Body of pancreas (tissue), 4 donors: ENCODE results near the gene ATXN7.

Experiments used
- POLR2A ChIP-seq, 3 donors: fragments of 450-650 bp; IDR thresholded peaks; one replicate each; pipeline ENCODE4 v1.6.1; 2016; ENCODE audit warnings: antibody characterized with exemption in 3 of 3, mild to moderate bottlenecking in 2 of 3
- TF ChIP-seq, protein P1 (sequence below), 7 experiments: fragments of 450-650 bp in 4 of 7; fragments of 200-600 bp in 3 of 7; sonication (generic) in 3 of 7; IDR thresholded peaks; one replicate each; pipeline ENCODE4 v1.5.1; 2016 to 2019; ENCODE audit warnings: antibody characterized with exemption in 7 of 7

DNA sequence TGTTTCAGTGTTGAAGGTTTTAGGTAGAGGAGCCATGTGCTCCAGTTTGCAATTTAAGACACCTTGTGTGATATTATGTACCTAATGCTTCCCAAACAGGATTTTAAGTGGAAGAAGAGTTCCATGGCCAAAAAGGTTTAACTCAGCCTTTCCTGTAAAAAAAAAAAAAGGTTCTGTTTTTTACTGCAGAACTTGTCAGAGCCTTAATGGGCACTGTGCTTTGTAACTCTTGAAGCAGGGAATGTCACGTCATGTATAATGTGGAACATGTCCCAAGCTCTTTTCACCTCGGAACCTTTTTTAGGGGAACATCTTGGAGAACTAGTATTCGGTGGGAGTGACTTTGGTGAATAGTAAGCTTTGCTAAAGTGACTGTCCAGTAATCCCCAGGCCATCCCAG is 128.0 kb downstream of the ATXN7 start:
- TF ChIP-seq POLR2A (IDR thresholded peaks at IDR 0.05): no peak
- TF ChIP-seq, protein P1, sequence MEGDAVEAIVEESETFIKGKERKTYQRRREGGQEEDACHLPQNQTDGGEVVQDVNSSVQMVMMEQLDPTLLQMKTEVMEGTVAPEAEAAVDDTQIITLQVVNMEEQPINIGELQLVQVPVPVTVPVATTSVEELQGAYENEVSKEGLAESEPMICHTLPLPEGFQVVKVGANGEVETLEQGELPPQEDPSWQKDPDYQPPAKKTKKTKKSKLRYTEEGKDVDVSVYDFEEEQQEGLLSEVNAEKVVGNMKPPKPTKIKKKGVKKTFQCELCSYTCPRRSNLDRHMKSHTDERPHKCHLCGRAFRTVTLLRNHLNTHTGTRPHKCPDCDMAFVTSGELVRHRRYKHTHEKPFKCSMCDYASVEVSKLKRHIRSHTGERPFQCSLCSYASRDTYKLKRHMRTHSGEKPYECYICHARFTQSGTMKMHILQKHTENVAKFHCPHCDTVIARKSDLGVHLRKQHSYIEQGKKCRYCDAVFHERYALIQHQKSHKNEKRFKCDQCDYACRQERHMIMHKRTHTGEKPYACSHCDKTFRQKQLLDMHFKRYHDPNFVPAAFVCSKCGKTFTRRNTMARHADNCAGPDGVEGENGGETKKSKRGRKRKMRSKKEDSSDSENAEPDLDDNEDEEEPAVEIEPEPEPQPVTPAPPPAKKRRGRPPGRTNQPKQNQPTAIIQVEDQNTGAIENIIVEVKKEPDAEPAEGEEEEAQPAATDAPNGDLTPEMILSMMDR (IDR thresholded peaks at IDR 0.05): no peak
